ENCODE results near the gene POLA2. TPM values are rescaled to one million over a fixed set of nuclear protein-coding genes. Genes with fewer than 3 reads are reported as not detected.
"Not testable (repeated sequence)": the region's sequence is repeated elsewhere in the genome, so short reads cannot be mapped to it uniquely, and the experiment has no call there.

Gene POLA2
- total RNA-seq, 4 donors from 2014 or later: 7.7 to 18.5 (median 13.2) TPM

GRCh38 chr11:65262381-65262680 is 569 bp downstream of the POLA2 start:
- Histone ChIP-seq H3K9me3 (no peaks in the 10 kb centered on the region), H3K27me3 (no peaks in the 10 kb centered on the region), H3K4me1 (peaks cover 4 to 22% (median 9%) of the 10 kb centered on the region in 3 donors), H3K4me3 (peak overlapping the region; percentile 74 to 76), H3K36me3 (peaks cover 0 to 19% of the 10 kb centered on the region in 2 donors), H3K27ac (peak overlapping the region; percentile 85 to 95 (median 92))
- 0% methylated on average over 6 of the region's 16 CpGs for WGBS, 2 donors (ENCODE audit: low coverage in 1 of 2)
- no peak for ATAC-seq
- TF ChIP-seq POLR2A (IDR thresholded peaks at IDR 0.05) (no peak), EP300 (IDR thresholded peaks at IDR 0.05) (no peak), CTCF (IDR thresholded peaks at IDR 0.05) (no peak), POLR2AphosphoS5 (IDR thresholded peaks at IDR 0.05) (no peak)

DNA sequence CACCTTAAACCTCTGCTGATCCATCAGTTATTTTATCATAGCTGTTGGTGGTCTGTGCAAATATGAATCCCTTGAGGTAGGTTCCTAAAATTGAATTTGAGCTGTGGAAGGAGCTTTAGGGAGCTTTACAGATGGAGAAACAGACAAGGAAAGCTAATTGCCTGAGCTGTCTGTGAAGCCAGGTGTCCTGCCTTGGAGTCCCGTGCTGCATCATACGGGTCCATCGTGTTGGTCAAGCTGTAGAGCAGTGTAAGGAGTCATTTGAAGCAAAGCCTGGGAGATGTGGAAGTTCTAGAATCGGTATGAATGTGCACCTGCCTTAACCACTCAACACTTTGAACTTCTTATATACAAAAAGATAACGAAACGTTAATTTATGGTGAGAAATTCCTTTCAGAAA is 1.0 kb downstream of the POLA2 start:
- Histone ChIP-seq H3K4me1 (peaks cover 4 to 22% (median 9%) of the 10 kb centered on the region in 3 donors), H3K27ac (peak overlapping the region; percentile 85 to 95 (median 92)), H3K36me3 (peaks cover 0 to 23% of the 10 kb centered on the region in 2 donors), H3K4me3 (peak overlapping the region; percentile 74 to 76), H3K27me3 (no peaks in the 10 kb centered on the region), H3K9me3 (no peaks in the 10 kb centered on the region)
- 4 to 27% methylated on average over 4 to 6 of the region's 6 CpGs for WGBS, 2 donors (ENCODE audit: low coverage in 1 of 2)
- TF ChIP-seq CTCF (IDR thresholded peaks at IDR 0.05) (no peak), POLR2A (IDR thresholded peaks at IDR 0.05) (no peak), POLR2AphosphoS5 (IDR thresholded peaks at IDR 0.05) (no peak), EP300 (IDR thresholded peaks at IDR 0.05) (no peak)
- ATAC-seq: no peak

GRCh38 chr11:65264747-65265146 is 3.0 kb downstream of the POLA2 start:
- H3K9me3 ChIP-seq, ATAC-seq, H3K4me3 ChIP-seq, H3K27me3 ChIP-seq, H3K27ac ChIP-seq: not testable (repeated sequence)
- WGBS, 2 donors (ENCODE audit: low coverage in 1 of 2): 88 to 97% methylated on average over 4 to 11 of the region's 11 CpGs
- Histone ChIP-seq H3K36me3 (peaks cover 0 to 43% of the 10 kb centered on the region in 2 donors), H3K4me1 (peaks cover 4 to 22% (median 9%) of the 10 kb centered on the region in 3 donors)

GRCh38 chr11:65266210-65266609 is 4.4 kb downstream of the POLA2 start:
- no peaks in the 10 kb centered on the region for H3K9me3 ChIP-seq
- no peaks in the 10 kb centered on the region for H3K27me3 ChIP-seq
- no peak overlapping the region for H3K4me3 ChIP-seq
- 84% methylated on average over 2 of the region's 2 CpGs; no CpG with 5 or more reads in 1 of the 2 donors for WGBS, 2 donors (ENCODE audit: low coverage in 1 of 2)
- peaks cover 0 to 58% of the 10 kb centered on the region in 2 donors for H3K36me3 ChIP-seq
- TF ChIP-seq POLR2AphosphoS5 (IDR thresholded peaks at IDR 0.05): no peak
- no peak for TF ChIP-seq POLR2A (IDR thresholded peaks at IDR 0.05)
- H3K27ac ChIP-seq: no peak overlapping the region
- no peak for ATAC-seq
- peaks cover 4 to 17% (median 6%) of the 10 kb centered on the region in 3 donors for H3K4me1 ChIP-seq

- Histone ChIP-seq H3K4me1 (peaks cover 0 to 40% (median 9%) of the 10 kb centered on the region in 3 donors), H3K27ac (peak overlapping the region in 3 of 4 donors; percentile 3 to 60 (median 14)), H3K36me3 (peaks cover 0 to 36% of the 10 kb centered on the region in 2 donors), H3K9me3 (no peaks in the 10 kb centered on the region), H3K4me3 (no peak overlapping the region), H3K27me3 (no peaks in the 10 kb centered on the region)
- TF ChIP-seq POLR2AphosphoS5 (IDR thresholded peaks at IDR 0.05): peak; percentile 94
- no peak for TF ChIP-seq POLR2A (IDR thresholded peaks at IDR 0.05)
- peak; percentile 57 to 98 (median 88) for TF ChIP-seq CTCF (IDR thresholded peaks at IDR 0.05)
- TF ChIP-seq EP300 (IDR thresholded peaks at IDR 0.05): no peak
- peak; percentile 92 for ATAC-seq
- WGBS, 2 donors (ENCODE audit: low coverage in 1 of 2): 37 to 47% methylated on average over 4 to 6 of the region's 6 CpGs
These were observed 13.2 kb downstream of the POLA2 start for GRCh38 chr11:65274735-65275682.
